HEK293T (cell line): Measurements from ENCODE around the gene GNAL.

Source experiments
- BHLHE40 ChIP-seq: fragments of 450-650 bp; IDR thresholded peaks from 2 replicates; pipeline ENCODE4 v1.6.1; 2016; ENCODE audit warnings: mild to moderate bottlenecking, moderate library complexity, borderline replicate concordance
- ELF4 ChIP-seq: fragments of 450-650 bp; IDR thresholded peaks from 2 replicates; pipeline ENCODE4 v1.6.1; 2017; ENCODE audit warnings: antibody characterized with exemption
- FOXA1 ChIP-seq: fragments of 450-650 bp; IDR thresholded peaks from 2 replicates; pipeline ENCODE4 v1.6.1; 2016; ENCODE audit warnings: mild to moderate bottlenecking
- FOXM1 ChIP-seq: fragments of 450-650 bp; IDR thresholded peaks from 2 replicates; pipeline ENCODE4 v1.6.1; 2017; ENCODE audit warnings: mild to moderate bottlenecking, borderline replicate concordance
- LEF1 ChIP-seq: fragments of 450-650 bp; IDR thresholded peaks from 2 replicates; pipeline ENCODE4 v1.6.1; 2017; ENCODE audit warnings: mild to moderate bottlenecking, borderline replicate concordance
- NFRKB ChIP-seq: fragments of 450-650 bp; IDR thresholded peaks from 2 replicates; pipeline ENCODE4 v1.6.1; 2016; ENCODE audit warnings: mild to moderate bottlenecking, moderate library complexity
- SP1 ChIP-seq: fragments of 450-650 bp; IDR thresholded peaks from 2 replicates; pipeline ENCODE4 v1.6.1; 2017
- SUZ12 ChIP-seq: fragments of 450-650 bp; IDR thresholded peaks from 2 replicates; pipeline ENCODE4 v1.6.1; 2016; ENCODE audit warnings: mild to moderate bottlenecking
- TARDBP ChIP-seq: fragments of 450-650 bp; IDR thresholded peaks from 2 replicates; pipeline ENCODE4 v1.6.1; 2016
- ZNF384 ChIP-seq: fragments of 450-650 bp; IDR thresholded peaks from 2 replicates; pipeline ENCODE4 v1.6.1; 2016

DNA sequence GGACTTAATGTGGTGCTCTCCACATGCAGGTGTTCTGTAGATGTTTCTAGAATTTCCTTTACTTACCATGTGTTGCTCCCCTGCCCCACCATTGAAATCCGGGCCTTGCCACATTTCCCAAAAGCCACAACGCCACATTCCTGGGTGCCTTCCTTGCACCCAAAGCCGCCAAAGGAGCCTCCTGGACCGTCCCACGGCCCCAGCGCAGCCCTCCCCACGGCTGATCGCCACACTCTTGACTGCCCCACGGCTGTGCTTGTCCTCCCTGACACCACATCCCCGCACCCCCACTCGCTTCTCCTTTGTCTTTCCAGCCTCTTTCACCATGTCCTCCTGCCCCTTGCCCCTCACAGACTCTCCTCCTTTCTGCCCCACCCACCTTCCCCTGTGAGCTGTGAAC is 121.9 kb downstream of the GNAL start:
- no peak for TF ChIP-seq ELF4
- TF ChIP-seq FOXM1, result no peak
- TF ChIP-seq LEF1, result no peak
- TF ChIP-seq BHLHE40, result no peak
- no peak for TF ChIP-seq FOXA1
- no peak for TF ChIP-seq TARDBP
- TF ChIP-seq SUZ12, result no peak
- no peak for TF ChIP-seq ZNF384
- no peak for TF ChIP-seq NFRKB
- TF ChIP-seq SP1, result no peak
